Psoas muscle (tissue), 8 donors: ENCODE data around the gene MRC2. TPM values are rescaled to one million over a fixed set of nuclear protein-coding genes. Genes with fewer than 3 reads are reported as not detected.

ENCODE experiments used
- ATAC-seq, 4 donors: fragments of 200-7000 bp; cut with Tn5 transposase; one replicate each; pipeline ENCODE4 v1.9.1; 2020; ENCODE audit warnings: moderate library complexity in 3 of 4, mild to moderate bottlenecking in 2 of 4
- DNase-seq, 2 donors: peaks; one replicate each; pipeline ENCODE4 v3.0.0-alpha.2; 2020
- H3K27ac ChIP-seq: fragments of 200-600 bp; one replicate; pipeline ENCODE4 v1.8.0; 2022
- H3K27me3 ChIP-seq, 3 donors: fragments of 200-600 bp in 1 of 3; one replicate each; pipeline versions ENCODE4 v1.6.1 to v1.8.0; 2013 to 2022; ENCODE audit warnings: low read length in 2 of 3, mild to moderate bottlenecking in 2 of 3, moderate library complexity in 1 of 3; ENCODE audit not compliant: insufficient read depth in 3 of 3
- H3K36me3 ChIP-seq, 2 donors: fragments of 200-600 bp in 1 of 2; one replicate each; pipeline versions ENCODE4 v1.6.1 to v1.8.0; 2013 to 2022; ENCODE audit warnings: low read depth in 1 of 2, mild to moderate bottlenecking in 1 of 2, moderate library complexity in 1 of 2; ENCODE audit not compliant: insufficient read depth in 1 of 2
- H3K4me1 ChIP-seq: fragments of 200-600 bp; one replicate; pipeline ENCODE4 v1.8.0; 2022
- H3K4me3 ChIP-seq: fragments of 200-600 bp; one replicate; pipeline ENCODE4 v1.8.0; 2022; ENCODE audit warnings: mild to moderate bottlenecking
- H3K9me3 ChIP-seq: fragments of 200-600 bp; one replicate; pipeline ENCODE4 v1.8.0; 2022
- WGBS, 3 donors: extraction: QIAGEN DNeasy Blood & Tissue Kit; methylation state at CpG; one replicate each; pipeline versions ENCODE4 v1.1.6 to v1.1.7; 2013; 5-methylcytosine and 5-hydroxymethylcytosine counted together
- intact Hi-C, 2 donors: fragments of 100-400 bp; cut with DNase I; formaldehyde crosslinking; loops; one replicate each; pipeline versions ENCODE4 v1.11.0 to v1.14.2; 2022
- polyA plus RNA-seq, 3 donors: library from polyadenylated mRNA; stranded (reverse); fragments of 200-250 nt; gene quantifications; one replicate each; pipeline ENCODE4 v1.2.3, GENCODE V29; 2013
- total RNA-seq, 4 donors: library from RNA; stranded (reverse); fragmentation: NEBNext Ultra II Directional in 2 of 4; extraction: Animal tissue kit (Norgen Biotek cat#: 25700) in 2 of 4; gene quantifications; one replicate each; pipeline versions ENCODE4 v1.2.1 to v1.2.4, GENCODE V29; 2021 to 2023
- TF ChIP-seq, protein P1 (sequence below): fragments of 200-600 bp; IDR thresholded peaks from one replicate; pipeline ENCODE4 v1.8.0; 2022; ENCODE audit warnings: antibody characterized with exemption
- donor health status: healthy with polysubstance abuse.
- donor health status: DM: no; HTN: no; CAD: no; lungs with moderate emphysema.
- donor health status: Bipolar disorder and iron deficiency.
- donor health status: healthy.
- donor health status: DM: yes; HTN: yes; CAD: no.
- donor health status: DM: no; HTN: no; CAD: no.
- donor health status: DM: no; HTN: no; CAD: no.
- donor health status: DM: yes; HTN: yes; CAD: no.

Gene MRC2
- total and polyA plus RNA-seq, 7 donors: 3.5 to 17.5 (median 5.9) TPM

DNA sequence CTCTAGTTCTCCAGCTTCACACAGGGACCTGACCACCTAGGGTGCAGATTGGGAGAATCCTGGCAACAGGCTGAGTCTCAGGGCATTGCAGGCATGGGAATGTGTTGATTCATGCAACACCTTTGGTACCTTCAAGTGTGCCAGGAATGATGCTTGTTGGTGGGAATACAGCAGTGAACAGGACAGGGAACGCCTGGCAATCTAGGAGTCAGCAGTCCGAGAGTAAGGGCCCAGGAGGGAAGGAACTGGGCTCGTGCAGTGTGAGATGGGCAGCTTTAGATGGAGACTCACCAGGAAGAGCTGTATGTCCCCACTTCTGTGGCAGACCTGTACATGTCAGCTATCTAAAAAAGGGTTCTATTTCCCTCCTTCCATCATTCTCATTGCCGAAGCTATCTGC, 12.0 kb upstream of the MRC2 start:
- H3K4me3 ChIP-seq: no peak overlapping the region
- no peak overlapping the region for H3K27ac ChIP-seq
- peaks cover 3 to 55% of the 10 kb centered on the region in 2 donors for H3K36me3 ChIP-seq
- DNase-seq (no peak), ATAC-seq (no peak)
- H3K9me3 ChIP-seq: no peaks in the 10 kb centered on the region
- H3K4me1 ChIP-seq: no peaks in the 10 kb centered on the region
- intact Hi-C loops: no loop called here
- TF ChIP-seq, protein P1, sequence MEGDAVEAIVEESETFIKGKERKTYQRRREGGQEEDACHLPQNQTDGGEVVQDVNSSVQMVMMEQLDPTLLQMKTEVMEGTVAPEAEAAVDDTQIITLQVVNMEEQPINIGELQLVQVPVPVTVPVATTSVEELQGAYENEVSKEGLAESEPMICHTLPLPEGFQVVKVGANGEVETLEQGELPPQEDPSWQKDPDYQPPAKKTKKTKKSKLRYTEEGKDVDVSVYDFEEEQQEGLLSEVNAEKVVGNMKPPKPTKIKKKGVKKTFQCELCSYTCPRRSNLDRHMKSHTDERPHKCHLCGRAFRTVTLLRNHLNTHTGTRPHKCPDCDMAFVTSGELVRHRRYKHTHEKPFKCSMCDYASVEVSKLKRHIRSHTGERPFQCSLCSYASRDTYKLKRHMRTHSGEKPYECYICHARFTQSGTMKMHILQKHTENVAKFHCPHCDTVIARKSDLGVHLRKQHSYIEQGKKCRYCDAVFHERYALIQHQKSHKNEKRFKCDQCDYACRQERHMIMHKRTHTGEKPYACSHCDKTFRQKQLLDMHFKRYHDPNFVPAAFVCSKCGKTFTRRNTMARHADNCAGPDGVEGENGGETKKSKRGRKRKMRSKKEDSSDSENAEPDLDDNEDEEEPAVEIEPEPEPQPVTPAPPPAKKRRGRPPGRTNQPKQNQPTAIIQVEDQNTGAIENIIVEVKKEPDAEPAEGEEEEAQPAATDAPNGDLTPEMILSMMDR: no peak
- 88 to 95% (median 93%) methylated on average over 4 of the region's 4 CpGs for WGBS, 3 donors
- no peaks in the 10 kb centered on the region for H3K27me3 ChIP-seq

DNA sequence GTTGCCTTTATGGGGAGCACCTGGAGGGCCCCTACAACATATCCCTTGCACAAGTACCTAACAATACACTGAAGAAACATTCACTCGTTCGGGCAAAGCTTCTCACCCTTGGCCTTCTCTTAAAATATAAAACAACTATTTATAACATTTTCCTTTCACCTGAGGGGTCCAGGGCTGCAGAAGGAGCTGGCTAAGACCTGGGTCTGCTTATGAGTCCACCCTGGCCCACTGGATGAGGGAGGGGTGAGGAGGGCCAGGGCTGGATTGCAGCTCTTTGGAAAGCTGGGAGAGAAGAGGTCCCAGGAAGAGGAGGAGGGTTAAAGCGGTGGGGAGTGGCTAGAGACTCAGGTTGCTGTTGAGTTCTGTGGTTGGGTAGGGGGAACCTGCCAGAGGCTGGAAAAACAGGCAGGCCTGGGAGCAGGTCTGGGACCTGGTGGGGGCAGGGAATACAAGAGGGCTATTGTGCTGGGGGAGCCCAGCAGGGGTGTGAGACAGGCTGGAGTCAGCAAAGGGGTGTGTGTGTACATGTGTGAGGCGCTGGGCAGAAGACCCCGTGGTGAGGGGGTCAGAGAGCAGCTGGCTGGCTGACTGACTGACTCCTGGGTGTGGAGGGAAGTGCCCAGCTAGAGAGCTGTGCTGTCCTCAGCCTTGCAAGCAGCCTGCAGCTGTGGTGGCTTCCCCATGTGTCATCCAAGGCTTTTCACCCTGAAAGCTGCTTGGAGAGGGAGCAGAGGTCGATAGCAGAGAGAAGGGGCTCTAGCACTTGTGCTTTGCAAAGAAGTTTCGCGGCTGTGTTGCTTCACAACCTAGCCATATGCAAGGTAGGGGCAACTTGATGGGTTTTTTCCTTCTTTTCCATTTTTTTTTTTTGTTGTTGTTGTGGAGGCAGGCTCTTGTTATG, 10.2 kb upstream of the MRC2 start:
- Histone ChIP-seq H3K27ac (no peak overlapping the region), H3K4me1 (no peaks in the 10 kb centered on the region), H3K27me3 (no peaks in the 10 kb centered on the region), H3K9me3 (no peaks in the 10 kb centered on the region), H3K36me3 (peaks cover 0 to 37% of the 10 kb centered on the region in 2 donors), H3K4me3 (no peak overlapping the region)
- ATAC-seq: peak in 1 of 4 donors; percentile 11
- intact Hi-C loops: no loop called here
- WGBS, 3 donors: 64 to 69% (median 68%) methylated on average over 8 of the region's 8 CpGs
- TF ChIP-seq, protein P1: no peak
- no peak for DNase-seq

DNA sequence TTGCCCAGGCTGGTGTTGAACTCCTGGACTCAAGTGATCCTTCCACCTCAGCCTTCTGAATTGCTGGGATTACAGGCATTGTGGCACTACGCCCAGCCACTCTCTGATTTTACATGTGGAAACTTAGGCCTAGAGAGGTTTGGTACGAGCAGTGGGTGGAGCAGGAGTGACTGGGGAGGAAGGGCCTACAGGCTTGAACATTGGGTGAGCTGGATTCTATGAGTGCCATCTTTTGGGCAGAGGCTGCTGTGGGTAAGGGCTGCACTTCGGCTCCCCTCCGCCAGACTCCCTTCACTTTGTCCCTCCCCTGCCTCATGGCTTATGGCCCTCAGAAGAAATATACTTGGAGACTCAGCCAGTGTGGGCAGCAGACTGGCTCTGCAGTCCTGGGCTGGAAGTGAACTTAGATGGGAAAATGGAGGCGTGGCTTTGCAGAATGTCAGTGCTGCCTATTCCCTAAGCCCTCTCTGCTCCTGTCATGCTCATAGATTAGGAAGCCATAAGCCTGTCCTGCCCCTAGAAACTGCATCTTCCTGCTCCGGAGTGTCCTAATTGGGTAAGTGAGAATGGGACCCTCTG, 9.5 kb upstream of the MRC2 start:
- DNase-seq (no peak), ATAC-seq (peak in 1 of 4 donors; percentile 14)
- no peaks in the 10 kb centered on the region for H3K4me1 ChIP-seq
- H3K36me3 ChIP-seq: peaks cover 0 to 32% of the 10 kb centered on the region in 2 donors
- TF ChIP-seq, protein P1: no peak
- H3K4me3 ChIP-seq: no peak overlapping the region
- 69 to 79% (median 77%) methylated on average over 6 of the region's 6 CpGs for WGBS, 3 donors
- no peak overlapping the region for H3K27ac ChIP-seq
- H3K9me3 ChIP-seq: no peaks in the 10 kb centered on the region
- intact Hi-C loops: no loop called here
- no peaks in the 10 kb centered on the region for H3K27me3 ChIP-seq

DNA sequence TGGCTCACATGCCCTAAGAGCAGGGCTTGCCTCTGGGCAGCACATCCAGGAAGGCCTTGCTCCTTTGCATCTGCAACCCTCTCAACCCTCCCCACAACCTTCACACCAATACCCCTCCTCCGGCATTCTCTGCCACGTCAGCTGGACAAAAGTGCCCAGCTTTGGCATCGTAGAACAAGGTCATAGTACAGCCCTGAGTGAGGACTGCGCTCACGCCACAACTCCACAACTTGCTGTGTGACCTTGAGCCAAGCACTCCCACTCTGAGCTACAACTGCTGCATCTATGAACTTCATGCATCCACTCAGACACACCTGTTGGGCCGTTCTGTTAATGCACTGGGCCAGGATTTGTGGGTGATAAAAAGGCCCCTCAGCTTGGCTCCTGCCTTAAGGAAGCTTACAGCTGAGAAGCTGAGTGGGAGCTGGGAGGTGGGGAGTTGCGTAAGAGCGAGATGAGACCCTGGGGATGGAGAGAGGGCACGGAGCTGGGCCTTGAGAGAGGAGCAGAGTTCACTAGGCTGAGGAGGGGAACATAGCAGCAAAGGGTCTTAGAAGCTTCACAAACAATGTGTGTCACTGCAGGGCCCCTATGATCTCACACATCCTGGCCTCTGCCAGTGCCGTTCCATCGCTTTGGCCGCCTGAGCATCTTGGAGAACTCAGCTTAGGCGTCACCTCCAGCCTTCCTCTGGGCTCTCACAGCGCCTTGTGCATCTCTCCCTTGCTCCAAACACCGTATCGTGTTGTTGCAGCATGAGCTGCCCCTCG, 8.6 kb upstream of the MRC2 start:
- peak; percentile 37 to 58 for DNase-seq
- 70 to 73% (median 72%) methylated on average over 17 of the region's 17 CpGs for WGBS, 3 donors
- no peaks in the 10 kb centered on the region for H3K27me3 ChIP-seq

More for the DNA sequence above, 8.6 kb upstream of the MRC2 start:
- intact Hi-C loops: no loop called here
- no peak overlapping the region for H3K4me3 ChIP-seq
- H3K36me3 ChIP-seq: peaks cover 0 to 24% of the 10 kb centered on the region in 2 donors
- ATAC-seq: peak in 3 of 4 donors; percentile 14 to 26 (median 21)
- TF ChIP-seq, protein P1: no peak
- H3K27ac ChIP-seq: no peak overlapping the region
- no peaks in the 10 kb centered on the region for H3K4me1 ChIP-seq
- H3K9me3 ChIP-seq: no peaks in the 10 kb centered on the region
